Spleen (tissue), 11 donors: ENCODE measurements around the gene FERD3L. TPM values are rescaled to one million over a fixed set of nuclear protein-coding genes. Genes with fewer than 3 reads are reported as not detected.
A peak's percentile ranks its signal among the peaks of the same experiment; 100 is the strongest.

Source experiments
- DNase-seq: peaks from one replicate; pipeline ENCODE4 v3.0.0-alpha.2; 2020
- H3K27ac ChIP-seq, 8 donors: fragments of 200-600 bp; sonication (generic) in 7 of 8; 1 replicate in 4 of 8; 2 replicates in 4 of 8; pipeline versions ENCODE4 v1.5.0 to v1.8.0; 2016 to 2021; ENCODE audit warnings: inconsistent platforms in 4 of 8, mild to moderate bottlenecking in 4 of 8, moderate library complexity in 1 of 8
- H3K27me3 ChIP-seq, 7 donors: fragments of 200-600 bp; sonication (generic) in 6 of 7; replicated peaks in 1 of 7; 1 replicate in 4 of 7; 2 replicates in 3 of 7; pipeline versions ENCODE4 v1.5.0 to v1.8.0; 2016 to 2021; ENCODE audit warnings: inconsistent platforms in 3 of 7, mild to moderate bottlenecking in 1 of 7
- H3K36me3 ChIP-seq, 6 donors: fragments of 200-600 bp; sonication (generic) in 5 of 6; 1 replicate in 4 of 6; 2 replicates in 2 of 6; pipeline versions ENCODE4 v1.5.0 to v1.8.0; 2016 to 2021; ENCODE audit warnings: inconsistent platforms in 2 of 6
- H3K4me1 ChIP-seq, 6 donors: fragments of 200-600 bp; sonication (generic) in 5 of 6; 1 replicate in 3 of 6; 2 replicates in 3 of 6; pipeline versions ENCODE4 v1.5.0 to v1.8.0; 2016 to 2021; ENCODE audit warnings: inconsistent platforms in 3 of 6
- H3K4me3 ChIP-seq, 8 donors: fragments of 200-600 bp; sonication (generic) in 7 of 8; 1 replicate in 4 of 8; 2 replicates in 4 of 8; pipeline versions ENCODE4 v1.5.0 to v1.8.0; 2016 to 2021; ENCODE audit warnings: inconsistent platforms in 4 of 8, mild to moderate bottlenecking in 4 of 8, moderate library complexity in 2 of 8
- H3K9me3 ChIP-seq, 8 donors: fragments of 200-600 bp; sonication (generic) in 7 of 8; 1 replicate in 4 of 8; 2 replicates in 4 of 8; pipeline versions ENCODE4 v1.5.0 to v1.8.0; 2016 to 2021; ENCODE audit warnings: inconsistent platforms in 4 of 8
- CTCF ChIP-seq, 11 experiments: fragments of 200-600 bp in 7 of 11; fragments of 450-650 bp in 4 of 11; sonication (generic) in 4 of 11; IDR thresholded peaks in 8 of 11; conservative IDR thresholded peaks in 3 of 11; 1 replicate in 7 of 11; 2 replicates in 4 of 11; pipeline versions ENCODE4 v1.4.0 to v1.8.0; 2016 to 2021; ENCODE audit warnings: antibody characterized with exemption in 11 of 11, inconsistent platforms in 4 of 11, mild to moderate bottlenecking in 1 of 11
- POLR2A ChIP-seq, 3 donors: fragments of 450-650 bp; IDR thresholded peaks; one replicate each; pipeline ENCODE4 v1.5.1; 2017; ENCODE audit warnings: antibody characterized with exemption in 3 of 3, mild to moderate bottlenecking in 1 of 3
- POLR2AphosphoS5 ChIP-seq, 3 donors: sonication (generic); formaldehyde crosslinking; IDR thresholded peaks; one replicate each; pipeline ENCODE4 v1.5.1; 2017; ENCODE audit warnings: antibody characterized with exemption in 3 of 3
- WGBS, 5 donors: extraction: QIAGEN DNeasy Blood & Tissue Kit in 3 of 5; methylation state at CpG; one replicate each; pipeline versions ENCODE4 v1.1.5 to v1.1.7; 2013 to 2018; 5-methylcytosine and 5-hydroxymethylcytosine counted together
- intact Hi-C: fragments of 100-400 bp; cut with DNase I; formaldehyde crosslinking; loops from one replicate; pipeline ENCODE4 v1.15.0; 2023; ENCODE audit warnings: low total_unique reads
- polyA plus RNA-seq, 3 donors: library from polyadenylated mRNA; stranded (reverse); fragments of 200-250 nt; gene quantifications; one replicate each; pipeline ENCODE4 v1.2.1, GENCODE V29; 2013
- total RNA-seq, 7 donors: library from RNA; depleted of rRNA in 3 of 7; stranded (reverse); fragments of >200 nt in 3 of 7; fragmentation: NEBNext Ultra II Directional in 4 of 7; extraction: Animal tissue kit (Norgen Biotek cat#: 25700) in 4 of 7; gene quantifications; one replicate each; pipeline versions ENCODE4 v1.1.0 to v1.2.1, GENCODE V29; 2016 to 2021
- donor health status: healthy with polysubstance abuse.
- donor health status: DM: no; HTN: no; CAD: no; lungs with moderate emphysema.
- donor health status: DM: no; HTN: no; CAD: no.
- donor health status: Bipolar disorder and iron deficiency.
- donor health status: healthy.
- donor health status: DM: no; HTN: no; CAD: no.
- donor health status: DM: yes; HTN: yes; CAD: no.

The FERD3L gene
- total and polyA plus RNA-seq, 10 donors, result not detected

- intact Hi-C loops, result no loop called here
- 58 to 77% (median 60%) methylated on average over 4 of the region's 4 CpGs for WGBS, 5 donors
- H3K27me3 ChIP-seq, result peaks cover 0 to 20% (median 0%) of the 10 kb centered on the region in 7 donors
- no peaks in the 10 kb centered on the region for H3K9me3 ChIP-seq
- H3K4me3 ChIP-seq, result no peak overlapping the region
- no peaks in the 10 kb centered on the region for H3K36me3 ChIP-seq
- no peak for DNase-seq
- H3K4me1 ChIP-seq, result no peaks in the 10 kb centered on the region
- H3K27ac ChIP-seq, result no peak overlapping the region
- TF ChIP-seq CTCF (IDR thresholded peaks at IDR 0.05 in 8 of 11, conservative IDR thresholded peaks at IDR 0.05 in 3 of 11), result no peak
- no peak for TF ChIP-seq POLR2AphosphoS5 (IDR thresholded peaks at IDR 0.05)
- no peak for TF ChIP-seq POLR2A (IDR thresholded peaks at IDR 0.05)
These were observed 11.3 kb downstream of the FERD3L start for GRCh38 chr7:19133886-19134285.

- H3K27ac ChIP-seq, result no peak overlapping the region
- TF ChIP-seq POLR2AphosphoS5 (IDR thresholded peaks at IDR 0.05), result no peak
- TF ChIP-seq POLR2A (IDR thresholded peaks at IDR 0.05), result no peak
- no peak for TF ChIP-seq CTCF (IDR thresholded peaks at IDR 0.05 in 8 of 11, conservative IDR thresholded peaks at IDR 0.05 in 3 of 11)
- H3K27me3 ChIP-seq, result peaks cover 0 to 20% (median 0%) of the 10 kb centered on the region in 7 donors
- intact Hi-C loops, result no loop called here
- H3K9me3 ChIP-seq, result no peaks in the 10 kb centered on the region
- 75 to 87% (median 80%) methylated on average over 4 of the region's 4 CpGs for WGBS, 5 donors
- H3K4me1 ChIP-seq, result no peaks in the 10 kb centered on the region
- no peak overlapping the region for H3K4me3 ChIP-seq
- DNase-seq, result no peak
- no peaks in the 10 kb centered on the region for H3K36me3 ChIP-seq
These were observed 11.8 kb downstream of the FERD3L start for GRCh38 chr7:19133390-19133789.

- Histone ChIP-seq H3K27ac (no peak overlapping the region), H3K27me3 (peaks cover 0 to 44% (median 0%) of the 10 kb centered on the region in 7 donors), H3K9me3 (no peaks in the 10 kb centered on the region), H3K4me3 (no peak overlapping the region), H3K4me1 (no peaks in the 10 kb centered on the region), H3K36me3 (no peaks in the 10 kb centered on the region)
- intact Hi-C loops, result no loop called here
- TF ChIP-seq POLR2AphosphoS5 (IDR thresholded peaks at IDR 0.05) (no peak), CTCF (IDR thresholded peaks at IDR 0.05 in 8 of 11, conservative IDR thresholded peaks at IDR 0.05 in 3 of 11) (no peak), POLR2A (IDR thresholded peaks at IDR 0.05) (no peak)
- 69 to 89% (median 83%) methylated on average over 1 of the region's 1 CpG for WGBS, 5 donors
- no peak for DNase-seq
These were observed 16.4 kb downstream of the FERD3L start for GRCh38 chr7:19128856-19129255.

GRCh38 chr7:19121977-19122588 is 23.1 kb downstream of the FERD3L start:
- H3K9me3 ChIP-seq, result no peaks in the 10 kb centered on the region
- intact Hi-C loops, result no loop called here
- TF ChIP-seq CTCF (IDR thresholded peaks at IDR 0.05 in 8 of 11, conservative IDR thresholded peaks at IDR 0.05 in 3 of 11), result peak in 2 of 11 experiments; percentile 13 to 18
- TF ChIP-seq POLR2A (IDR thresholded peaks at IDR 0.05), result no peak
- DNase-seq, result no peak
- WGBS, 5 donors, result 36 to 44% (median 37%) methylated on average over 2 of the region's 2 CpGs
- no peak overlapping the region for H3K27ac ChIP-seq
- no peak overlapping the region for H3K4me3 ChIP-seq
- peaks cover 0 to 92% (median 50%) of the 10 kb centered on the region in 7 donors for H3K27me3 ChIP-seq
- H3K36me3 ChIP-seq, result no peaks in the 10 kb centered on the region
- peaks cover 0 to 21% (median 17%) of the 10 kb centered on the region in 6 donors for H3K4me1 ChIP-seq
